ENCODE measurements around the gene SAMM50. TPM values are rescaled to one million over a fixed set of nuclear protein-coding genes. Genes with fewer than 3 reads are reported as not detected.

Gene SAMM50
- total RNA-seq, 1 experiment from 2014 or later: 40.8 TPM

DNA sequence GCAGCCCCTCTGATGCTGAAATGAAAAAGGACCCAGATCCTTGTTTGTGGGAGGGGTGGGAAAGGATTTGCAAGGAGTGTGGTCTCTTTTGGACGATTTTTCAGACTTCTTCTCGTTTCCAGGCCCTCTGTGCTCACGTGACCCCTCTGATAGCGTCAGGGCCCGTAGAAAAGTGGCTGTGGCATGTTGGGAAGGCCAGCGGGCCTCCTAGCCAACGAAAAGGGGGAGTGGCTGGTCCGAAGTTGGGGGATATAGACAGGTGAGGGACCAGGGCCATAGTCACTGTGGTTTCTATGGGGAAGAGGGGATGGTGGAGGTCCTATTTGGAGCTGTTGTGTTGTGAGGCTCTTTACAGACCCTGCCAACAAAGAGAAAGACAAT is 75.5 kb downstream of the SAMM50 start:
- intact Hi-C loops (cut with micrococcal nuclease): no loop called here
- TF ChIP-seq POLR2AphosphoS5 (IDR thresholded peaks at IDR 0.05; ENCODE audit: low read depth, low read length): no peak
- TF ChIP-seq POLR2A (IDR thresholded peaks at IDR 0.05; ENCODE audit: borderline replicate concordance, extremely low read depth, insufficient read depth, insufficient read length): no peak
- TF ChIP-seq TCF7L2 (IDR thresholded peaks at IDR 0.05; ENCODE audit: borderline replicate concordance, extremely low read depth, insufficient read depth, insufficient read length): no peak
- ATAC-seq (no peak), DNase-seq (ENCODE audit: low read depth, low spot score) (no peak)
- Histone ChIP-seq H3K4me3 (replicated peaks in 1 of 2; ENCODE audit: low read depth in 1 of 2, low read length in 2 of 2) (no peak overlapping the region), H3K4me1 (ENCODE audit: control insufficient read depth in 1 of 2, insufficient read depth in 2 of 2, low read length in 2 of 2) (peaks cover 0 to under 1% of the 10 kb centered on the region in 2 experiments; a peak in 1 of 4 replicates), H3K9me2 (ENCODE audit: insufficient read depth) (no peaks in the 10 kb centered on the region), H3K9me3 (ENCODE audit: control insufficient read depth in 1 of 2, insufficient read depth in 1 of 2, low read depth in 1 of 2, low read length in 2 of 2) (no peaks in the 10 kb centered on the region), H3K4me2 (ENCODE audit: low read length) (no peak overlapping the region), H3K9ac (ENCODE audit: low read length) (no peak overlapping the region), H4K20me1 (ENCODE audit: insufficient read depth) (no peaks in the 10 kb centered on the region), H3K27ac (ENCODE audit: low read depth, low read length) (no peak overlapping the region), H3K79me2 (ENCODE audit: insufficient read depth, low read length) (peaks cover 9% of the 10 kb centered on the region; the same call in 1 of the 2 replicates), H2AFZ (ENCODE audit: low read depth, low read length, poor library complexity, severe bottlenecking) (no peak overlapping the region), H3K27me3 (ENCODE audit: insufficient read depth, low read length) (no peaks in the 10 kb centered on the region), H3K36me3 (ENCODE audit: control insufficient read depth in 1 of 2, insufficient read depth in 2 of 2, low read length in 2 of 2) (no peaks in the 10 kb centered on the region)
- CTCF ChIA-PET: no interaction called here
- RAD21 ChIA-PET (ENCODE audit: low non-redundant PET in 1 of 2, low total read pairs in 2 of 2, uncharacterized antibody in 2 of 2, unreplicated experiment in 2 of 2): no interaction called here
- BruUV-seq (replicated peaks): no TSS peak
- POLR2A ChIA-PET: no interaction called here

DNA sequence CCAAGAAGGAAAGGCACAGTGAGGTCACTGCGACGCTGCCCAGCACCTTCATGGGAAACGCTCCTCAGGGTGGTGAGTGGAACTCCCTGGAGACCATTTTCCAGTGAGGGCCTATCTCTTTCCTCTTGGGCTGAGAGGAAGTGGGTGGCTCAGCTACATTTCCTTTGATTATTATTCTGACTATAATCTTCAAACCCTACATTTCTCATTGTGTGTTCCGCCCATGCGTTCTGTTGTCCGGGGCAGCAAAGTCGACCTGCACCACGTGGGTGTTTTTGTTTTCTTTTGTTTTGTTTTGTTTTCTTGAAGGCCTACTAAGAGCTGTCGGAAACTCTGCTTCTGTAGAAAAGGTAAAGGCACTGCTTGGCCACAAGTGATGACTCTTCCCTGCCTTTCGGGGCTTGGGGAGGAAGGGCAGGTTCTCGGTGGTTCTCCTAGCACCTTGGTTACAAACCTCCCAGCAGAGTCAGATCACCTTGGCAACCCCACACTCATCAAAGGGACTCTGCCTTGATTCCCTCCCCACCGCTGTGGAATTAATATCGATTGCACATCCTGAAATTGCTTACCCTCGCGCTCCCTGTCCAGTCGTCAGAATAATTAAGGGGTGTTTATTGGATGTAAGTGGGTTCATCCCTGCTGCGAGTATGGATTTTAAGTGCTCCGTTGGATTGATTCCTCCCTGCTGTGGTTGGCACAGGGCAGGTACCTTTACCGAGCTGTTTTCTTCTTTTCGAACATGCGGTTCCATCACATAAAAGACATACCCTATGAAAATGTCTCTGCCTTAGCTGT is 76.1 kb downstream of the SAMM50 start:
- POLR2A ChIA-PET: no interaction called here
- Histone ChIP-seq H3K27me3 (ENCODE audit: insufficient read depth, low read length) (no peaks in the 10 kb centered on the region), H3K9ac (ENCODE audit: low read length) (no peak overlapping the region), H3K36me3 (ENCODE audit: control insufficient read depth in 1 of 2, insufficient read depth in 2 of 2, low read length in 2 of 2) (no peaks in the 10 kb centered on the region), H3K4me1 (ENCODE audit: control insufficient read depth in 1 of 2, insufficient read depth in 2 of 2, low read length in 2 of 2) (no peaks in the 10 kb centered on the region), H2AFZ (ENCODE audit: low read depth, low read length, poor library complexity, severe bottlenecking) (no peak overlapping the region), H3K27ac (ENCODE audit: low read depth, low read length) (no peak overlapping the region), H4K20me1 (ENCODE audit: insufficient read depth) (no peaks in the 10 kb centered on the region), H3K9me3 (ENCODE audit: control insufficient read depth in 1 of 2, insufficient read depth in 1 of 2, low read depth in 1 of 2, low read length in 2 of 2) (no peaks in the 10 kb centered on the region), H3K4me3 (replicated peaks in 1 of 2; ENCODE audit: low read depth in 1 of 2, low read length in 2 of 2) (no peak overlapping the region), H3K4me2 (ENCODE audit: low read length) (no peak overlapping the region), H3K9me2 (ENCODE audit: insufficient read depth) (no peaks in the 10 kb centered on the region), H3K79me2 (ENCODE audit: insufficient read depth, low read length) (0 out of 2 replicates have a peak, but pooled peaks cover 7% of the 10 kb centered on the region)
- no TSS peak for BruUV-seq (replicated peaks)
- no peak for TF ChIP-seq POLR2AphosphoS5 (IDR thresholded peaks at IDR 0.05; ENCODE audit: low read depth, low read length)
- RAD21 ChIA-PET (ENCODE audit: low non-redundant PET in 1 of 2, low total read pairs in 2 of 2, uncharacterized antibody in 2 of 2, unreplicated experiment in 2 of 2): no interaction called here
- intact Hi-C loops (cut with micrococcal nuclease): no loop called here
- DNase-seq (ENCODE audit: low read depth, low spot score) (no peak), ATAC-seq (no peak)
- CTCF ChIA-PET: no interaction called here
